Nephron progenitor cell (in vitro differentiated cells): ENCODE results near the gene TEX9.
"Not testable (repeated sequence)": the region's sequence is repeated elsewhere in the genome, so short reads cannot be mapped to it uniquely, and the experiment has no call there.

ENCODE experiments used
- DNase-seq: peaks from one replicate; pipeline ENCODE4 v3.0.0; 2021
- H3K27ac Mint-ChIP-seq: 2 replicates; pipeline ENCODE4 v1.8.0; 2021; ENCODE audit warnings: mild to moderate bottlenecking, moderate library complexity, mixed read lengths
- H3K27me3 Mint-ChIP-seq: 2 replicates; pipeline ENCODE4 v1.8.0; 2021; ENCODE audit warnings: mild to moderate bottlenecking, low read depth, mixed read lengths; ENCODE audit not compliant: poor library complexity
- H3K36me3 Mint-ChIP-seq: 2 replicates; pipeline ENCODE4 v1.8.0; 2021; ENCODE audit warnings: low read depth, mixed read lengths
- H3K4me1 Mint-ChIP-seq: 2 replicates; pipeline ENCODE4 v1.8.0; 2021; ENCODE audit warnings: mixed read lengths
- H3K4me3 Mint-ChIP-seq: 2 replicates; pipeline ENCODE4 v1.8.0; 2021; ENCODE audit warnings: mild to moderate bottlenecking, moderate library complexity, mixed read lengths
- H3K9me3 Mint-ChIP-seq: 2 replicates; pipeline ENCODE4 v1.8.0; 2021; ENCODE audit warnings: mild to moderate bottlenecking, moderate library complexity, mixed read lengths
- CTCF ChIP-seq: fragments of 200-600 bp; sonication (generic); IDR thresholded peaks from 2 replicates; pipeline ENCODE4 v1.5.0; 2021; ENCODE audit warnings: antibody characterized with exemption

The TEX9 gene

DNA sequence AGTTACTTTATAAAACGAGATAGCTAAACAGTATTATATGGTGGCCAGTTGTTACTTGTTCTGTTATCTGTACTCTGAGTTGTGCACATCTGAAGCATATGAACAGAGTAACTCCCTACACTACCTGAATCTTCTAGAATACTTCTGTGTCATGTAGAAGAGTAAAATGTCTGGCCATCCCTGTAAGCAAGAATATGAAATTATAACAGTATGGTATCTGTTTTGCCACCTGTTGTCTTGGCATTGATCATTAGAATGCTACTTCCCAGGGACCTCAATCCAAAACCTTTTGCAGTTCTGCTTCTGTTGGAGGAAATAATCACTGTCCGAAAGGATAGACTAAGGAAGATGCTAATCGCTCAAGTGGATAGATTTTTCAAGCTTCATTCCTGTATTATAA, 1.9 kb downstream of the TEX9 start:
- Mint-ChIP-seq H3K9me3 (peaks cover 10% of the 10 kb centered on the region), H3K36me3 (peaks cover 6% of the 10 kb centered on the region), H3K27me3 (peaks cover 2% of the 10 kb centered on the region), H3K27ac (no peak overlapping the region), H3K4me3 (peak overlapping the region; percentile 97), H3K4me1 (peaks cover 42% of the 10 kb centered on the region)
- no peak for DNase-seq
- TF ChIP-seq CTCF = no peak

GRCh38 chr15:56369234-56369633, 4.0 kb downstream of the TEX9 start:
- no peaks in the 10 kb centered on the region for H3K27me3 Mint-ChIP-seq
- no peak for TF ChIP-seq CTCF
- H3K4me3 Mint-ChIP-seq = no peak overlapping the region
- no peaks in the 10 kb centered on the region for H3K9me3 Mint-ChIP-seq
- H3K4me1 Mint-ChIP-seq = peaks cover 42% of the 10 kb centered on the region
- no peak for DNase-seq
- H3K27ac Mint-ChIP-seq = no peak overlapping the region
- peaks cover under 1% of the 10 kb centered on the region for H3K36me3 Mint-ChIP-seq

DNA sequence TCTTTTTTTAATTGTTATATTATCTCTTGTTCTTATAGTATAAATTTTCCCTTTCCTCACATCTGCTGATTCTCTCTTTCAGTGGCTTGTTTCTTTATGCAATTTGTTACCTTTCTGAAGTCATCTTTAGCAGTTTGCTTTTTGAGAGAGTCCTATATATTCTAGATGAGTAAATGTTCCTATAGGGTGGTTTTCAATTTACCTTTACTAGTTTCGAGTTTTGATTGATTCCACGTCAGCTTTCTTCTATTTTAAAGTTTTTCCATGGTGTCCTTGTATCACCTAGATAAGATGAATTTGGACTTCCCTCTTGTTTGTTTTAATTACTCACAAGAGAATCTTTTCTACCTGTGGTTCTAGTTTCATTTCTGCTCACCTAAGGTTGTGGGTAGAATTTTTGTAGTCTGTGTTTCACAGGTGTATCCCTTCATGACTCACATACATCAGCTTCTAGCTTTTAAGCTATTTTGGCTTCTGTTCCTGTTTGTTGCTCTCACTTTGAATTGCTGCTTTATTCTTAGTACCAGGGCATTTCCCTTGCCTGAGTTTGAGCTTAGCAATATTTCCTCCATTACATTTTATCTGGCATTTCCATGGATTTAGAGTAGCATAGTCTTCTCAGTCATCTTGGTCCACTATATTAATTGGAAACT, 6.4 kb downstream of the TEX9 start:
- H3K27ac Mint-ChIP-seq = no peak overlapping the region
- no peak for DNase-seq

DNA sequence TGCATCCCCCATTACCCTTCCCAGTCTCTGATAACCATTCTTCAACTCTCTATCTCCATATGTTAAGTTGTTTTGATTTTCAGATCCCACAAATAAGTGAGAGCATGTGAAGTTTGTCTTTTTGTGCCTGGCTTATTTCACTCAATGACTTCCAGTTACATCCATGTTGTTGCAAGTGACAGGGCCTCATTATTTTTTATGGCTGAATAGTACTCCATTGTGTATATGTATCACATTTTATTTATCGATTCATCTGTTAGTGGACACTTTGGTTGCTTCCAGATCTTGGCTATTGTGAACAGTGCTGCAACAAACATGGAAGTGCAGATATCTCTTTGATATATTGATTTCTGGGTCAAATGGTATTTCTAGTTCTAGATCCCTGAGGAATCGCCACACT, 9.5 kb downstream of the TEX9 start:
- not testable (repeated sequence) for H3K27ac Mint-ChIP-seq, H3K4me1 Mint-ChIP-seq, H3K4me3 Mint-ChIP-seq, DNase-seq, H3K27me3 Mint-ChIP-seq
- peaks cover 44% of the 10 kb centered on the region for H3K9me3 Mint-ChIP-seq
- peaks cover 45% of the 10 kb centered on the region for H3K36me3 Mint-ChIP-seq

More for the DNA sequence above, 6.4 kb downstream of the TEX9 start:
- peaks cover 30% of the 10 kb centered on the region for H3K4me1 Mint-ChIP-seq
- H3K4me3 Mint-ChIP-seq = no peak overlapping the region
- no peaks in the 10 kb centered on the region for H3K27me3 Mint-ChIP-seq
- peaks cover 13% of the 10 kb centered on the region for H3K9me3 Mint-ChIP-seq
- H3K36me3 Mint-ChIP-seq = peaks cover 14% of the 10 kb centered on the region
- TF ChIP-seq CTCF = no peak

DNA sequence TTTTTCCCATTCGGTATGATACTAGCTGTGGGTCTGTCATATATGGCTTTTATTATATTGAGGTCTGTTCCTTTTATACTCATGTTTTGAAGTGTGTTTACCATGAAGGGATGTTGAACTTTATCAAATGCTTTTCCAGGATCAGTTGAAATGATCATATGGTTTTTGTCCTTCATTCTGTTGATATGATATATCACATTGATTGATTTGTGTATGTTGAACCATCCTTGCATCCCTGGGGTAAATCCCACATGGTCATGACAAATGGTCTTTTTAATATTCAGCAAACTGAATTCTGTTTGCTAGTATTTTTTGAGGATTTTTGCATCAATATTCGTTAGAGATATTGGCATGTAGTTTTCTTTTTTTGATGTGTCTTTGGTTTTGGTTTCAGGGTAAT, 12.6 kb downstream of the TEX9 start:
- H3K4me1 Mint-ChIP-seq, DNase-seq, H3K27ac Mint-ChIP-seq, H3K27me3 Mint-ChIP-seq, H3K4me3 Mint-ChIP-seq: not testable (repeated sequence)
- Mint-ChIP-seq H3K36me3 (peaks cover 66% of the 10 kb centered on the region), H3K9me3 (peaks cover 64% of the 10 kb centered on the region)

DNA sequence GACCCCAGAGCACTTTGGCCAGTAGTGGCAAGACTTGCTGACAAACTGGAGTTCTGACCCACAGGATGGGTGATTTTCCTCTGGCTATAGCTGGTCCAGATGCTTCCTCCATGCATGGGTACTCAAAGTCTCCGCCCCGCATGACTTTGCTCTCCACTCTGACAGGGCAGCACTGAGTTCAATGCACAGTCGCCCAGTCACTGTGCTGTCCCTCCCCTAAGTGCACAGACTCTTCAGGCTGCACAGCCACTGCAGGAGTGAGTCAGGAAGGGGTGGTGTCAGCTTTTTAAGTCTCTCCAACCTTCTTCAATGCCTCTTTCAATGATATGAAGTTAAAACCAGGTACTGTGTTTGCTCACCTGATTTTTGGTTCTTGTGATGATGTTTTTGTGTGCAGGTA, 17.8 kb downstream of the TEX9 start:
- Mint-ChIP-seq H3K4me1 (no peaks in the 10 kb centered on the region), H3K27ac (no peak overlapping the region), H3K9me3 (peaks cover 50% of the 10 kb centered on the region), H3K27me3 (no peaks in the 10 kb centered on the region), H3K4me3 (no peak overlapping the region), H3K36me3 (peaks cover 73% of the 10 kb centered on the region)
- no peak for DNase-seq
- no peak for TF ChIP-seq CTCF

- Mint-ChIP-seq H3K27me3 (no peaks in the 10 kb centered on the region), H3K4me3 (no peak overlapping the region), H3K9me3 (peaks cover 22% of the 10 kb centered on the region), H3K4me1 (no peaks in the 10 kb centered on the region), H3K27ac (no peak overlapping the region), H3K36me3 (peaks cover 49% of the 10 kb centered on the region)
- no peak for TF ChIP-seq CTCF
- no peak for DNase-seq
Observed at GRCh38 chr15:56385908-56386307, 20.7 kb downstream of the TEX9 start.
